ENCODE measurements around the gene OR1J1.

Gene OR1J1, protein sequence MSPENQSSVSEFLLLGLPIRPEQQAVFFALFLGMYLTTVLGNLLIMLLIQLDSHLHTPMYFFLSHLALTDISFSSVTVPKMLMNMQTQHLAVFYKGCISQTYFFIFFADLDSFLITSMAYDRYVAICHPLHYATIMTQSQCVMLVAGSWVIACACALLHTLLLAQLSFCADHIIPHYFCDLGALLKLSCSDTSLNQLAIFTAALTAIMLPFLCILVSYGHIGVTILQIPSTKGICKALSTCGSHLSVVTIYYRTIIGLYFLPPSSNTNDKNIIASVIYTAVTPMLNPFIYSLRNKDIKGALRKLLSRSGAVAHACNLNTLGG

DNA sequence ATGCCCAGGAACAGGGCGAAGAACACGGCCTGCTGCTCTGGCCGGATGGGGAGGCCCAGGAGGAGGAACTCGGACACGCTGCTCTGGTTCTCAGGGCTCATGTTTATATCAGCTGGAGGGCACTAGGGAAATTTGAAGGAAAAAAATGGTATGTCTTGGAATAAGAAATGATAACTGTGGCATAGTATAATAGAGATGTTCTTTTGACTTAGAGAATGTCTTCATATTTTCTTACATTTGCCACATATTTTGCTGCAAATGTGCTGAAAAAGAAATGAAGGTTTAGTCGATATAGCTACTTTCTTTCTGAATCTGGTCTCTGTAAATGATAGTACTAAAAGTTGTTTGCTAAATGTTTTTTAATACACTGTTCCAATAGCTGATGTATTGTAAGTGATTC, at the start of gene OR1J1:
Gene OR1J1, minus strand, starts transcription at position 101 of the 400 bp plus-strand sequence. Its CDS starts 0 bp downstream, at position 101.
- TF ChIP-seq, protein P1, sequence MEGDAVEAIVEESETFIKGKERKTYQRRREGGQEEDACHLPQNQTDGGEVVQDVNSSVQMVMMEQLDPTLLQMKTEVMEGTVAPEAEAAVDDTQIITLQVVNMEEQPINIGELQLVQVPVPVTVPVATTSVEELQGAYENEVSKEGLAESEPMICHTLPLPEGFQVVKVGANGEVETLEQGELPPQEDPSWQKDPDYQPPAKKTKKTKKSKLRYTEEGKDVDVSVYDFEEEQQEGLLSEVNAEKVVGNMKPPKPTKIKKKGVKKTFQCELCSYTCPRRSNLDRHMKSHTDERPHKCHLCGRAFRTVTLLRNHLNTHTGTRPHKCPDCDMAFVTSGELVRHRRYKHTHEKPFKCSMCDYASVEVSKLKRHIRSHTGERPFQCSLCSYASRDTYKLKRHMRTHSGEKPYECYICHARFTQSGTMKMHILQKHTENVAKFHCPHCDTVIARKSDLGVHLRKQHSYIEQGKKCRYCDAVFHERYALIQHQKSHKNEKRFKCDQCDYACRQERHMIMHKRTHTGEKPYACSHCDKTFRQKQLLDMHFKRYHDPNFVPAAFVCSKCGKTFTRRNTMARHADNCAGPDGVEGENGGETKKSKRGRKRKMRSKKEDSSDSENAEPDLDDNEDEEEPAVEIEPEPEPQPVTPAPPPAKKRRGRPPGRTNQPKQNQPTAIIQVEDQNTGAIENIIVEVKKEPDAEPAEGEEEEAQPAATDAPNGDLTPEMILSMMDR (IDR thresholded peaks at IDR 0.05): no peak

DNA sequence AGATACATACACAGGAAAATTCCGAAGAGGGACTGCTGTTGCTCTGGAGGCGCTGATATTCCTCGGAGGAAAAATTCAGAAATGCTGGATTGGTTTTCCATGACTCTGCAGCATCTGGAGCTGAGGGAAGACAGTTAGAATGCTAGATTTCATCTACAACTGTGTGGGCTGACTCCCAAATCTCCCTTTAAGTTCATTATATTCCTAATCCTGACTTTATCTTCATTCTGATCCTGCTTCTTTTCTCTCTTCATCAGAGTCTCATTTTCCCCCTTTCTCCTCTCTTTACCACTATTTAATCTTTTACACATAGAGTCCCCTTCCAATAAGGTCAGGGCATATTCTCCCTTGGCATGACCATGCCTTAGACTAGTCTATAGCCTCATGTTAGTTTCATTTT, 49.5 kb upstream of the OR1J1 start, which contains the start of gene OR1N1:
Gene OR1N1, minus strand, starts transcription at position 101 of the 400 bp plus-strand sequence. Its CDS starts 0 bp downstream, at position 101.
- TF ChIP-seq, protein P1 (IDR thresholded peaks at IDR 0.05): no peak

DNA sequence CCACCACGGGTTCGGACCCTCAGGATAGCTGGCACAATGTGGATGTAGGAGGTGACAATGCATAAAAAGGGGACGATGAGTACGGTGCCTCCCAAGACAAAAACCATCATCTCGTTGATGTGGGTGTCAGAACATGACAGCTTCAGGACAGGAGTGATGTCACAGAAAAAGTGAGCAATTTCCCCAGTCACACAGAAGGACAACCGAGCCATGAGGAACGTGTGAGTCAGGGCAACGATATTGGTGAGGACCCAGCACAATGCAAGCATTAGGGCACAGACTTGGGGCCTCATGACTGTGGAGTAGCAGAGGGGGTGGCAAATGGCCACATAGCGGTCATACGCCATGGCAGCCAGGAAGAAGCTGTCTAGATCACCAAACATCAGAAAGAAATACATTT, 48.9 kb upstream of the OR1J1 start:
- TF ChIP-seq, protein P1 (IDR thresholded peaks at IDR 0.05): no peak

DNA sequence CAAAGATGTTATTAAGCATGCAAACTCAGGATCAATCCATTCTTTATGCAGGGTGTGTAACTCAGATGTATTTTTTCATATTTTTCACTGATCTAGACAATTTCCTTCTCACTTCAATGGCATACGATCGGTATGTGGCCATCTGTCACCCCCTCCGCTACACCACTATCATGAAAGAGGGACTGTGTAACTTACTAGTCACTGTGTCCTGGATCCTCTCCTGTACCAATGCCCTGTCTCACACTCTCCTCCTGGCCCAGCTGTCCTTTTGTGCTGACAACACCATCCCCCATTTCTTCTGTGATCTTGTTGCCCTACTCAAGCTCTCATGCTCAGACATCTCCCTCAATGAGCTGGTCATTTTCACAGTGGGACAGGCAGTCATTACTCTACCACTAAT, 41.6 kb upstream of the OR1J1 start:
- TF ChIP-seq, protein P1 (IDR thresholded peaks at IDR 0.05): no peak

DNA sequence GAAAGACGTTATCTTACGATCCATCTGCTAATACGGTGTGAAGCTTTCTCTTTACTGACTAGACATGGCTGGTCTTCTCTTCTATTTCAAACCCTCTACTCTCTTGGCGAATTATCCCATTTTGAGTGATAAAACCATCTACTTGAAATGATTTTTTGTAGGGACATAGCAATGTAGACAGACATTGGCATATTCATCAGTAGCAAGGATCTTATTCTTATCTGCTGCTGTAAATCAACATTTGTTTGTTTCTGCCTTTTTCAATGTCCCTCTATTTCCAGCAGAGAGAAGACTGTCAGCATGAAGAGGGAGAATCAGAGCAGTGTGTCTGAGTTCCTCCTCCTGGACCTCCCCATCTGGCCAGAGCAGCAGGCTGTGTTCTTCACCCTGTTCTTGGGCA, 41.1 kb upstream of the OR1J1 start, which contains the start of gene OR1J4:
Gene OR1J4, plus strand, starts transcription at position 301 of the 400 bp plus-strand sequence. Its CDS starts 0 bp downstream, at position 301.
- TF ChIP-seq, protein P1 (IDR thresholded peaks at IDR 0.05): no peak

DNA sequence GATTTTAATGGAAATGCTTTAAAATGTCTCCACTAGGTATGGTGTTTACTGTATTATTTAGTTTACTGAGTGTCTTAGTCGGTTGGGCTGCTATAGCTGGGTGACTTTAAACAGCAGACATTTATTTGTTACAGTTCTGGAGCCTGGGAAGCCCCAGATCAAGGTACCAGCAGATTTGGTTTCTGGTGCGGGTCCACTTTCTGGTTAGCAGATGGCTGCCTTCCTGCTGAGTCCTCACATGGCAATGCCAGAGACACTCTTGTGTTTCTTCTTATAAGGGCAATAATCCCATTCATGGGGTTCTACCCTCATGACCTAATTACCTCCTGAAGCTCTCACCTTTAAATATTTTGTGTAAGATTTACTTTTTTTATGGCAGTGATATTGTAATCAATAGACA, 40.5 kb upstream of the OR1J1 start:
- TF ChIP-seq, protein P1 (IDR thresholded peaks at IDR 0.05): no peak

DNA sequence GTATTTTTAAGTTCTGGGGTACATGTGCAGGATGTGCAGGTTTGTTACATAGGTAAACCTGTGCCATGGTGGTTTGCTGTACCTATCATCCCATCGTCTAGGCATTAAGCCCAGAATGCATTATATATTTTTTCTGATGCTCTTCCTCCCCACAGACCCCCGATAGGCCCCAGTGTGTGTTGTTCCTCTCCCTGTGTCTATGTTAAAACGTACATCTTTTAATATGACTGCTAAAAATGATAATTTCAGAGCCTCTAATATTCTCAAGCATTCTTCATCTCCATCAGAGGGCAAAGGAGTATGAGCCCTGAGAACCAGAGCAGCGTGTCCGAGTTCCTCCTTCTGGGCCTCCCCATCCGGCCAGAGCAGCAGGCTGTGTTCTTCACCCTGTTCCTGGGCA, 32.8 kb upstream of the OR1J1 start, which contains the start of gene OR1J2:
Gene OR1J2, plus strand, starts transcription at position 301 of the 400 bp plus-strand sequence. Its CDS starts 0 bp downstream, at position 301.
- TF ChIP-seq, protein P1 (IDR thresholded peaks at IDR 0.05): no peak

Measured in LNCAP (cell line).